GM12878 (cell line): Measurements from ENCODE around the gene UBXN11. TPM values are rescaled to one million over a fixed set of nuclear protein-coding genes. Genes with fewer than 3 reads are reported as not detected.
A peak's percentile ranks its signal among the peaks of the same experiment; 100 is the strongest.

Source experiments
- CREM ChIP-seq: IDR thresholded peaks from 2 replicates; pipeline ENCODE4 v1.6.1; 2014; ENCODE audit warnings: antibody characterized with exemption, low read depth
- KDM1A ChIP-seq: fragments of 200-600 bp; sonication (generic); IDR thresholded peaks from 2 replicates; pipeline ENCODE4 v1.6.1; 2016; ENCODE audit warnings: borderline replicate concordance
- MEF2A ChIP-seq: IDR thresholded peaks from 2 replicates; pipeline ENCODE4 v1.6.1; 2011; ENCODE audit warnings: low read depth, mild to moderate bottlenecking, low read length, moderate library complexity; ENCODE audit not compliant: insufficient read depth
- RELB ChIP-seq: fragments of 450-650 bp; IDR thresholded peaks from 2 replicates; pipeline ENCODE4 v1.6.1; 2017; ENCODE audit warnings: low read depth, mild to moderate bottlenecking, moderate library complexity
- SMAD1 ChIP-seq: fragments of 450-650 bp; IDR thresholded peaks from 2 replicates; pipeline ENCODE4 v1.6.1; 2018; ENCODE audit warnings: mild to moderate bottlenecking, low read depth; ENCODE audit not compliant: partially characterized antibody
- polyA plus RNA-seq, 11 experiments: library from polyadenylated mRNA; depleted of rRNA in 4 of 11; unstranded in 6 of 11; stranded (reverse) in 5 of 11; fragments of >200 nt; fragmentation: Nextera tagmentation in 4 of 11; fragmentation: Illumina TruSeq in 1 of 11; extraction: Ambion mirVana in 4 of 11; extraction: Trizol in 1 of 11; gene quantifications; 1 replicate in 1 of 11; 2 replicates in 10 of 11; pipeline versions ENCODE4 v1.2.1 to v1.2.3, GENCODE V29; 2011 to 2016; ENCODE audit warnings: inconsistent platforms in 2 of 11, missing spikeins in 2 of 11, low read depth in 1 of 11
- total RNA-seq, 4 experiments: library from RNA; depleted of rRNA in 3 of 4; stranded (reverse); fragments of >200 nt in 3 of 4; fragmentation: Illumina TruSeq in 1 of 4; extraction: Trizol in 1 of 4; gene quantifications; 2 replicates each; pipeline versions ENCODE4 v1.2.1 to v1.2.3, GENCODE V29; 2013 to 2021
- TF ChIP-seq, protein P1 (sequence below): fragments of 450-650 bp; IDR thresholded peaks from 2 replicates; pipeline ENCODE4 v1.6.1; 2016; ENCODE audit warnings: mild to moderate bottlenecking
- TF ChIP-seq, protein P2 (sequence below): fragments of 450-650 bp; IDR thresholded peaks from 2 replicates; pipeline ENCODE4 v1.6.1; 2017; ENCODE audit warnings: antibody characterized with exemption, mild to moderate bottlenecking, moderate library complexity

UBXN11 gene
- total and polyA plus RNA-seq, 10 of the 15 experiments (the other 5 are each of a cell fraction or from before 2014, with no cell fraction given), result 0.32 to 34.4 (median 9.6) TPM

- TF ChIP-seq RELB, result 0 out of 2 replicates have a peak, but pooled peaks have one; percentile 15
- TF ChIP-seq, protein P1, sequence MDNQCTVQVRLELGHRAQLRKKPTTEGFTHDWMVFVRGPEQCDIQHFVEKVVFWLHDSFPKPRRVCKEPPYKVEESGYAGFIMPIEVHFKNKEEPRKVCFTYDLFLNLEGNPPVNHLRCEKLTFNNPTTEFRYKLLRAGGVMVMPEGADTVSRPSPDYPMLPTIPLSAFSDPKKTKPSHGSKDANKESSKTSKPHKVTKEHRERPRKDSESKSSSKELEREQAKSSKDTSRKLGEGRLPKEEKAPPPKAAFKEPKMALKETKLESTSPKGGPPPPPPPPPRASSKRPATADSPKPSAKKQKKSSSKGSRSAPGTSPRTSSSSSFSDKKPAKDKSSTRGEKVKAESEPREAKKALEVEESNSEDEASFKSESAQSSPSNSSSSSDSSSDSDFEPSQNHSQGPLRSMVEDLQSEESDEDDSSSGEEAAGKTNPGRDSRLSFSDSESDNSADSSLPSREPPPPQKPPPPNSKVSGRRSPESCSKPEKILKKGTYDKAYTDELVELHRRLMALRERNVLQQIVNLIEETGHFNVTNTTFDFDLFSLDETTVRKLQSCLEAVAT, result peak; percentile 50; the same call in 1 of the 2 replicates
- TF ChIP-seq, protein P2, sequence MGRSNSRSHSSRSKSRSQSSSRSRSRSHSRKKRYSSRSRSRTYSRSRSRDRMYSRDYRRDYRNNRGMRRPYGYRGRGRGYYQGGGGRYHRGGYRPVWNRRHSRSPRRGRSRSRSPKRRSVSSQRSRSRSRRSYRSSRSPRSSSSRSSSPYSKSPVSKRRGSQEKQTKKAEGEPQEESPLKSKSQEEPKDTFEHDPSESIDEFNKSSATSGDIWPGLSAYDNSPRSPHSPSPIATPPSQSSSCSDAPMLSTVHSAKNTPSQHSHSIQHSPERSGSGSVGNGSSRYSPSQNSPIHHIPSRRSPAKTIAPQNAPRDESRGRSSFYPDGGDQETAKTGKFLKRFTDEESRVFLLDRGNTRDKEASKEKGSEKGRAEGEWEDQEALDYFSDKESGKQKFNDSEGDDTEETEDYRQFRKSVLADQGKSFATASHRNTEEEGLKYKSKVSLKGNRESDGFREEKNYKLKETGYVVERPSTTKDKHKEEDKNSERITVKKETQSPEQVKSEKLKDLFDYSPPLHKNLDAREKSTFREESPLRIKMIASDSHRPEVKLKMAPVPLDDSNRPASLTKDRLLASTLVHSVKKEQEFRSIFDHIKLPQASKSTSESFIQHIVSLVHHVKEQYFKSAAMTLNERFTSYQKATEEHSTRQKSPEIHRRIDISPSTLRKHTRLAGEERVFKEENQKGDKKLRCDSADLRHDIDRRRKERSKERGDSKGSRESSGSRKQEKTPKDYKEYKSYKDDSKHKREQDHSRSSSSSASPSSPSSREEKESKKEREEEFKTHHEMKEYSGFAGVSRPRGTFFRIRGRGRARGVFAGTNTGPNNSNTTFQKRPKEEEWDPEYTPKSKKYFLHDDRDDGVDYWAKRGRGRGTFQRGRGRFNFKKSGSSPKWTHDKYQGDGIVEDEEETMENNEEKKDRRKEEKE, result no peak
- TF ChIP-seq SMAD1, result peak; percentile 37
- TF ChIP-seq KDM1A, result no peak
- TF ChIP-seq MEF2A, result 0 out of 2 replicates have a peak, but pooled peaks have one; percentile 34
- TF ChIP-seq CREM, result 0 out of 2 replicates have a peak, but pooled peaks have one; percentile 9
Measured at GRCh38 chr1:26317612-26318337, 11.3 kb upstream of the UBXN11 start, which contains the start of gene CD52 (continued).
